GM19025 (cell line): Measurements from ENCODE around the gene FARSB.

ENCODE experiments used
- ATAC-seq: cut with Tn5 transposase; IDR thresholded peaks from one replicate; pipeline ENCODE4 v1.9.1; 2021; ENCODE audit warnings: mild to moderate bottlenecking, low read depth, moderate library complexity; ENCODE audit not compliant: unreplicated experiment

Gene FARSB

DNA sequence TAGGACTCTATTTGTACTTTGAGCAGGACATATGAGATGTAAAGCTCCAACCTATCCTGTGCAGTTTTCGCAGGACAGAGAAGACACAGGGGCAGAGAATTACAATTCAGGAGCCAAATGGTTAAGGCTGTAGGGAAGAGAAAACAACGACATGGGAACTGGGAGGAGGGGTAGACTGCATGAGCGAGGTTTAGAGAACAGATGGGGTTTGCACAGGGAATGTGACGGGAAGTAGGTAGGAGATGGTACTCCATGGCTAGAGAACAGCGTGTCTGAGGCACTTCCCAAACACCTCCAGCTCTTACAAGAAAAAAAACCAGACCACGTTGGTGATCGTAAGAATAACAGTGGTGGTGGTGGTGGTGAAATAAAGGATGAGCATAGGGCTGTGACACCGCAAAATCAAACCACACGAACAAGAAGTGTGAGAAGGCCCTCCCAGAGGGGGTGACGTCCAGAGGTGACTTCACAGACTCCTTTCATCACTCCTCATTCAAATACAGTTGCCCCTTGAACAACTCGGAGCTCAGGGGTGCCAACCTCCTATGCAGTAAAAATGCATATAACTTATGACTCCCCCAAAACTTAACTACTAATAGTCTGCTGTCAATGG is 92.7 kb downstream of the FARSB start:
- no peak for ATAC-seq

DNA sequence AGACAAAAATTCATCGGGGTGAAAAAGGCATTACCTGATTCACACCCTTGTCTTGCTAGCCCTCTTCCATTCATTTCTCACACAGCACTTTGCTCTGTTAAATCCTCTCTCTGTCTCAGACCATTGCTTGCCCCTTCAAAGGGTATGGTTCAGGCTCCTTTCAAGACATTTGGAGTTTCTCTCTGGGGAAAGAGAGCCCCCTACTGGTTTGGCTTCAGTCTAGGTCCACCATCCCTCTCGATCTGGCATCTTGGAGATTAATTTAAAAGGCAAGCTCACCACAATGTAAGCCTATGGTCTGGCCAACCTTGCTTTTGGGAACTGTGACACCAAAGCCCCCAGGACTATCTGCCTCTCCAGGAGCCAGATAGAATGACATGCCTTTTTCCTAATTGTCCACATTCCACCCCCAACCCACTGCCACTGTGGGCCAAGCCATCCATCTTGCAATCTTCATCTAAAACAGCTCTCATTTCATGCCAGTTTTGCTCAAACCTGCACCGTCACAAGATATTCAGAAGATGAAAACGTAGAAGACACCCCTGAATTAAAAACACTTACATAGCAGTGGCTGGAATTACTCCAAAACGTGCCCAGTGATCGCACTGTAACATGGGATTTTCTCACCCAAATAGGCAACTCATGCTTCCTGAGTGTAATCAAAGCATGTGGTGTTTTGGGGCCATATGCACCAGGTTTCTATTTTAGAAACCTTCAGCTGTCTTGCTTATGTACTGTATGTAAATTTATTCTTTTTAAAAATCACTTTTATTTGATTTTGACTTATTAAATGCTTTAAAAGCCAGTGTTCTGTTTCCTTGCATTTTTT is 93.9 kb downstream of the FARSB start:
- peak; percentile 55 for ATAC-seq

DNA sequence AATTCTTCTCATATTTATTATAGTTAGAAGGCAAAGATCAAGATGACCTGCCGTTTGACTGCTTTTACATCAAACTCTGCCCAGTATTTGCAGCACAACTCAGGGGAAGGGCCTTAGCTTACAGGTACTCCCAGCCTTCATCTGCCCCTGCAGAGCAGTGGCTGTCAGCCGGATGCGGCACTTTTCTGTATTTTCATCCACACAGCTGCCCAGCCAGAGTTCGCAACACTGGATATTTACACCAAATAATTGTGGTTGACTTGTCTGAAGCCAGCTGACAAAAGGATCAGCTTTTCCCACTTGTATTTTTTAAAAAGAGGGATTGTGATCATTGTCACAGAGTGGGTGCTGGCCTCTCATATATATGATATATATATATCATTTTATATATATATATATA is 94.7 kb downstream of the FARSB start:
- ATAC-seq = no peak

DNA sequence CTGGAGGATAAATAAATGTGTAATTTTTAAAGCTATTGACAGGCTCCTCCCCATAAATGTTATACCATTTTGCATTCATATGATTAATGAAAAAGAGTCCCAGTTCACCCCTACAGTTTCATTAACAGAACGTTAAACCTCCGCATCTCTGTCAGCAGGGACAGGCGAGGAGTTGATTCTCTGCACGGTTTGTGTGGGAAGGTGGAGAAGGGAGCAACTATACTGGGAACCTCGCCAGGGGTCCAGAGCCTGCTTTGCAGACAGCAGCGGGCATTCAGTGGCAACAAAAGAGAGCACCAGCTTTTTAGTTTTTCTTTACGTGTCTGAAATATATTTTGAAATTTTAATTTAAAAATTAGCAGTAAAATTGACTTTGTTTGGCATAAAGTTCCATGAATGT is 101.4 kb downstream of the FARSB start:
- no peak for ATAC-seq

DNA sequence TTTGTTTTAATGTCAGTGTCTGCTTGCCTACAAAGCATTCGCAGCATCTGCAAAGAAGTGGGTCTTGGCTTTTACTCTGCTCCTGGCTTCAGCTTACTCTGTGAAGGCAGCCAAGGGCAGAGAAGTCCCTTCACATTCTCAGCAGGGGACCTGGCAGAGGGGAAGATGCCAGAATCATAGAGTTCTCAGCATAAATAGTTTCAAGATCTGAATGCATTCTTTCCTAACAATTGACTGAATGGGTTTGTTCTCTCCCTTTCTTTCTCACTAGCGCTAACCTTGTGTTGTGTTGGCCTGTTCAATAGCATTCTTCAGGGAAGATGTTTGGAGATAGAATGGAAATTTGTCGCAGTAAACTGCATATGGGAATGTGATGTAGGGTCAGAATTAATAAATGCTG is 106.9 kb downstream of the FARSB start:
- no peak for ATAC-seq

DNA sequence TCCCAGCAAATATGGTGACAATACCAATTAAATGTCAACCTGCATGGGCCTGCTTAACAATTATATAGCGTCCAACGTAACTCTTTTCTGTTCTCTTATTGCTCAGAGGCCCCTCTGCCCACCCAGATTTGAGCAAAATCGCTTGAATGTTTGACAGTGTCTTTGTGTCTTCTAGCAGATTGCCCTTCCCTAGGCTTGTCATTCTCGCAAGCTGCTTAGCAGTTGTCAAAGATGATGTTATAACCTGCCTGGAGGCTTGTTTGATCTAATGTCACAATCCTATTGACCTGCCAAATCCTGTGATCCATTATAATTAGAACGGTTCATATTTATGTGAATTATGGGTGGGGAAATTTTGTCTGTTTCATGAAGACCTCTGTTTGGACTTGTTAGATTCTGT is 108.8 kb downstream of the FARSB start:
- ATAC-seq = no peak

DNA sequence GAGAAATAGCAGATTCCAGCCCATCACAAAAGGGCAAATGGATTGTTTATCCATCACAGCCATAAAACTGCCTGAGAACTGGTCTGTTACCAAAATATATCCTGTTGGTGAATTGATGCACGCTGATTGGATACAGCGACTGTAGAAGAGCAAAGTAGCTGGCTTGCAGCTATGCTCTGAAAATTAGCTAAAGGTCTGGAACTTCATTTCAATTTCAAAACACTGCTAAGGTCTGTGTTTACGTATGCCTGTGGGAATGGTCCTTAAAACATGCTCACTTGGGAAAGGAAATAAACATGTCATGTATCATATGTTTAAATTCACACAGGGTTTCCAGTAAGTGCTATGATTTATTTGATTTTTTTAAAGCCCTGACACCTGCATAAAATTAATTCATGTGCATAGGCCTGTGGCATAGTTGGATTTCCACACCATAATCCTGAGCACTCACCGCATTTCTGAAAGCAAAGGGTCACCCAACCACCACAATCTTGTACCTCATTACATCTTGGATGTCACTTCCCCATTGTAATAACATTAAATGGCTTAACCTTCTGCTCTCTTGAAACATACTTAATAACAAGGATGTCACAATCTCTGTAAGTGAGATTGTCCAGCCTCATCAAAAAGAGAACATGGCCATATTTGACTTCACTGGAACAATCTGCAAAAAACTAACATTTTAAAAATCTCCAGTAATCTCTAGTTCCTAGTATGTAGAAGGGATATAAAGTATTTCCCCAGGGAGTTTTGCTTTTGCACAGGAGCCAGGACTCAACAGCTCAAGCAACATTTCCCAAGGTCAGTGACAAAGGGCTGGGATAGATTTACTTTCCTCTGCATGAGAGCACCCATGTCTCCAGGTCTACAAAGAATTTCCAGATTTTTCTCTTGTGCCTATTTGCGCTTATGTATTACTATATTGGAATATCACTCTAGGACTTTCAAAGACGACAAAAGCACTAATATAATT is 109.8 kb downstream of the FARSB start:
- no peak for ATAC-seq

DNA sequence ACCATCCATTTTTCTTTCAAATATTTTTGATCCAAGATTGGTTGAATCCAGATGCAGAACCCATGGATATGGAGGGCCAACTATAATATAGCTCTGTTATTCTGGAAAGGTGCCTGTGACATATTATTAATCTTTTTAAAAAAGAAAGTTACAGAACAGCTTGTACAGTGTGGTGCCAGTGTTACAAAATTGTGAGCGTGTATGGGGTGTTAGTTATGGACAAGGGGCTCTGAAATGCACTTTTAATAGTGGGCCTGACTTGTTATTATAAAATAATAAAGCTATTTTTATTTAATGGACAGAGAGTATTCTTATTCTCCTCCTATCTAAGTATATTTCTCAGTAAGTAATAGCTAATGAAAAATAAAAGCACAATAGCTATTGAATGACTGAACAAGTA is 111.2 kb downstream of the FARSB start:
- ATAC-seq = no peak

DNA sequence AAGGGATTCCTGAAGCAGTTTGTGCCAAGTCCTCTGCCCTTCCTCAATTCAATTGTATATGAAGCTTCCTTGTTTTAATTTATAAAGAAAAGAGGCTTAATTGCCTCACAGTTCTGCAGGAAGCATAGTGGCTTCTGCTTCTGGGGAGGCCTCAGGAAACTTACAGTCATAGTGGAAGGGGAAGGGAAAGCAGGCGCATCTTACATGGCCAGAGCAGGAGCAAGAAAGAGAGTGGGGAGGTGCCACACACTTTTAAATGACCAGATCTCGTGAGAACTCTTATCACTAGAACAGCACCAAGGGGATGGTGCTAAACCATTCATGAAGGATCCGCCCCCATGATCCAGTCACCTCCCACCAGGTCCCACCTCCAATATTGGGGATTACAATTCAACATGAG is 117.4 kb downstream of the FARSB start:
- ATAC-seq = no peak

DNA sequence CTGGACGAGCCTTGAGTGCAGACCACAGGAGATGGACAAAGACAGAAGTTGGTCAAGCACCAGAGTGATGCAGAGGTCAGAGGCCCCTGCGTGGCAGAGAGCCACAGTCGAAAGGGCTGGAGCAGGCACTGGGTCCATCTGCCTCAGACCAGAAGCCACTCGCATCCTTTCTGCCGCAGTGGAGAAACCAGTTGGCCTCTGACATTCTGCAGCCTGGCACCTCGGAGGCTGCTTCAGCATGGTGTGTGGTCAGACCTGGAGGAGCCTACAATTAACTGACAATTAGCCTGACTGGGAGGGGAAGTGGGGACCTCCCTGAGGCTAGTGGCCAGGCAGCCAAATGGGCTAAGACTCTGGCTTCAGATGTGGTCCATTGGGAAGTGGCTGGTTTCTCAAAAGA is 120.4 kb downstream of the FARSB start:
- ATAC-seq = no peak

DNA sequence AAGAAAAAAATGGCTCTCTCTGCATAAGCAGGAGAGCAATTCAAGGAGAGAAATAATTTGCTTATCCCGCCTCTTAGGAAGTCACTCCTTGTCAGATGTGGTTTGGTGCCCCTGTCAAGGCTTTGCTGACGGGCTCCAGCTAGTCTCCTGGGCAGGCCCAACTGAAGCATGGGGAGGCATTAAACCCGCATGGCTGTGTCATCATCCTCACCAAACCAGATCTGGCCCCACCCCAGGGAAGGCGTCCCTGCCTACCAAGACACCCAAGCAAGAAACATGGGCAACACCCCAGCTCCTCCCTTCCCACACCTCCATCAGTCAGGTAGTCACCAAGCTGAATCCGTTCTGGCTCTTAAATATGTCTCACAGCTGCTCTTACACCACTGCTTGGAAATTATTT is 123.6 kb downstream of the FARSB start:
- ATAC-seq = no peak

DNA sequence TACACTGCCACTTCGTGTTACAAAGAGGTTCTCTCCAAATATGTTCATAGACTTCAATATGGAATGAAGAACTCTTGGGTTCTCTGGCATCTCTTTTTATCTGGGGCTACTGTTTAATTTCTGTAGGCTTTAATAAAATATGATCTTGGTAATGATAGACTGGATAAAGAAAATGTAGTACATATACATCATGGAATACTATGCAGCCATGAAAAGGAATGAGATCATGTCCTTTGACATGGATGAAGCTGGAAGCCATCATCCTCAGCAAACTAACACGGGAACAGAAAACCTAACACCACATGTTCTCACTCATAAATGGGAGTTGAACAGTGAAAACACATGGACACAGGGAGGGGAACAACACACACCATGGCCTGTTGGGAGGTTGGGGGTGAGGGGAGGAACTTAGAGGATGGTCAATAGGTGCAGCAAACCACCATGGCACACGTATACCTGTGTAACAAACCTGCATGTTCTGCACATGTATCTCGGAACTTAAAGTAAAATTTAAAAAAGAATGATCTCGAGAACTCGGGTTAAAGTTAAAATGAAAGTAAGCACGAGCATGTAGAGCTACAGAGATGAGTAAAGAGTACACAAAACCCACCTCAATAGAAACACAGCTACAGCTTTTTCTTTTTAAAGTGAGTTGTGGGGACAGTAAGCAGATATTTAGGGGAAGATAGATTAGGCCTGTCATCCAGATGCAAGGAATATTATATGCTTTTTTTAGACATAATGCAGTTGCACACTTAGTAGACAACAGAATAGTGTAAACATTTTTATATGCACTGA is 129.2 kb downstream of the FARSB start:
- no peak for ATAC-seq

DNA sequence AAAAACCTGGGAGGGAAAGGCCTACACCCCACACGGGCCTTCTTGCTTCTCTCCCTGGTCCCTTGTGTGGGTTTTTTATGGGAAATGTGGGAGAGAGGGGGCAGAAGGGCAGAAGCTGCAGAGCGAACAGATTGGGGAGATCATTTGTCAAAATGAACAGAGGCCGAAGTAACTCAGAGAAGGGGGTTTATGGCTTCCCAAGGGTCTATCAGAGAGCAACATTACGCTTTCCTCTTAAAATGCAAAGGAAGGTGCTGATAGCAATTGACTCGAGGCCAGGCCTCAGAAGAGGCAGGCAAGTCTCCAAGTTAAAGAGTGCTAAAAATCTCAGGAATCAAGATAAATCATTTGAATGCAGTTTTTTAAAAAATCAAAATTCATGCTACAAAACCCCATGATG is 130.1 kb downstream of the FARSB start:
- ATAC-seq = no peak

DNA sequence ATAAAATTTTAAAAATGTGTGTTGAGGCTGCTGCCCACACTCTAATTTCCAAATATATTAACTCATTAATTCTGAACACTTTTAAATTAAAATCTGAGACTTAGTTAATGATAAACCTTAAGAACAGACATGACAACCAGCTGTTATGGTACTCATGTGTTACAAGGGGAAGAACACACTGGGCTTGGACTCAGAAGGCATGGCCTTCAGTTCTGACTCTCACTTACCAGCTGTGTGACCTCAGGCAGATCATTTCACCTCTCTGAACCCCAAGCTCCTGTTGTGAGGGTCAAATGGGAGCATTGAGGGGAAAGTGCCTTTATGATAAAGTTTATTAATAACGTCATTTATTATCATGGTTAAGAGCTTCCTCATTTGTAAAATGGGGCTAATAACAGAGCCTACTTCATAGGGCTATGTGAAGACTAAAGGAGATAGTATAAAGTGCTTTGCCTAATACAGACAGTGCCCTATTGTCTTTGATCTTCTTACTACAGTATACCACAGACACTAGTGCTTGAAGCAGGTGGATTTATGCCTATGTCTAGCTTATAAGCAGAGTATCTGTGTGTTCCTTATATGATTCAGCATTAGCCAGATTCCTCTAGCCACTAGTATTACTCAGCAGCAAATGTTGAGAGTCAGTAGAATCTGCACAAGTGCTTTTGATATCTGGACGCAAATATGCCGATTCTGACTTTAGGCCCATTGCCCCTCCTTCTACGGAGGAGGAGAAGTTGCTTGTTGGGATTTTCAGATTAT is 131.9 kb downstream of the FARSB start:
- ATAC-seq = peak; percentile 44

DNA sequence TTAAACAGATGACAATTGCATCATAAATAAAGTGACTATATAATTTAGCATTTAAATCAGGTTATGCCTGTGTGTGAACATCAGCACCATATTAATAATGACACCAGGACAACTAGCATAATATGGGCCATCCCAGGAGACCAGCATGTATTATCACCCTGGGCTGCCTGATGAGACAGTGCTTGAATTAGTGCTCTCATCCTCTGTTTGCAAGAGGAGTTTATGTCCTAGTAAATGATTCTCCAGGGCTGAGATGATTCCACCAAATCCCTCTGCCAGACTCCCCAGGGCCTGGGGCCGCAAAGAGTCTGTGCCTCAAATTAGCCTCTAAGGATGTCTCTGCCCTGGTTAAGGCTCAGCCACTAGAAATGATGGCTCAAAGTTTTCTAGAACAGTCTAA is 133.8 kb downstream of the FARSB start:
- ATAC-seq = no peak

DNA sequence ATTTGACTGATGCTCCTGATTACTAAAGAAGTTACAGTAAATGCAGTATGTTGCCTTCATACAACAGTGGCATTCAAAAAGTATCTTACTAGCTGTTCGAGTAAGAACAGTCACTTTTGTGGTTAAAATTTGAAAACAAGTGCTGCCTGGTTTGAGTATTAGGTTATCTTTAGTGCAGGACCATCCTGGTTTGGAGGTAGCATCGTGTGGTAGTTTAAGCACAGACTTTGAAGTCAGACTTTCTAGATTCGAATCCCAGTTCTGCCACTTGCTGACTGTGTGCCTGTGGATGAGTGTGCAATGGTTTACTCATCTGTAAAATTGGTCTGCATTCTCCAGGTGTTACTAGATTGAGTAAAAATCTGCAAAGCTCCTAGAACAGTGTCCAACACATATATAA is 134.8 kb downstream of the FARSB start:
- peak; percentile 57 for ATAC-seq
